ENCODE measurements around the gene TFIP11. TPM values are rescaled to one million over a fixed set of nuclear protein-coding genes. Genes with fewer than 3 reads are reported as not detected.

The TFIP11 gene
- total and polyA plus RNA-seq, 2 of the 13 experiments (the other 11 are each of a cell fraction or from before 2014, with no cell fraction given) = 15.4 to 22.8 TPM

DNA sequence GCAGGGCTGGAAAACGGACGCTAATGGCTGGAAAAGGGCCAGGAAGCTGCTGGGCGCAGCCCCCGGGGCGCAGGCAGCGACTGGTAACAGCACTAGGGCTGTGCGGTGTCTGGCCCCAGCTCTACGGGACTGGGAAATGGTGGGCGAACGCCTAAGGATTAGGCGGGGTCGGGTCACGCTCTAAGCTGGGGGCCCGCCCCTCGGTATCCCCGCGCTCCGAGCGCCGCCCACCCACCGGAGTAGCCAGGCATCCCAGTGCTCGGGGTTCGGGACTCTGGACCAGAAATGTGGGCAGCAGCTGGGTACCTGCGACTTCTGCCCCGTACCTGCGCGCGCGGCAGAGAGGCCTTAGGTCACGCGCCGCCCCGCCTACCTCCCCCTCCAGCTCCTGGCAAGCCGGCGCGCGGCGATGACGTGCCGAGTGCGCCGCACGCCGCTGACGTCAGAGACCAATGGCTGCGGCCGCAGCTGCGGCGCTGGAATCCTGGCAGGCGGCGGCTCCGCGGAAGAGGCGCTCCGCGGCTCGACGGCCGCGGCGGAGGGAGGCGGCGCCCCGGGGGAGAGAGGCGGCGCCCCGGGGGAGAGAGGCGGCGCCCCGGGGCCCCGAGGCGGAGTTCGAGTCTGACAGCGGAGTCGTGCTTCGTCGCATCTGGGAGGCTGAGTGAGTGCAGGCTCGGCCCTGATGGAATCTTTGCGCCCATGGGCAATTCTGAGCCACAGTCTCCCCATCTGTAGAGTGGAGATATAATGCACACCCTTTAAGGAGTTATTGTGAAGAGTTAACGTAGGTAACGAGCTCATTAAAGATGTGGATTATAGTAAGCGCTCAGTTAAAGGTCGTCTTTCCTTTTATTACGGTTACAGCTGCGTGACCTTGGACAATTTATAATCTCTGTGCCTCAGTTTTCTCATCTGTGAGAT lies 28.6 kb downstream of the TFIP11 start, which contains the start of the genes HPS4 and SRRD (continued):
- TF ChIP-seq, protein P1, sequence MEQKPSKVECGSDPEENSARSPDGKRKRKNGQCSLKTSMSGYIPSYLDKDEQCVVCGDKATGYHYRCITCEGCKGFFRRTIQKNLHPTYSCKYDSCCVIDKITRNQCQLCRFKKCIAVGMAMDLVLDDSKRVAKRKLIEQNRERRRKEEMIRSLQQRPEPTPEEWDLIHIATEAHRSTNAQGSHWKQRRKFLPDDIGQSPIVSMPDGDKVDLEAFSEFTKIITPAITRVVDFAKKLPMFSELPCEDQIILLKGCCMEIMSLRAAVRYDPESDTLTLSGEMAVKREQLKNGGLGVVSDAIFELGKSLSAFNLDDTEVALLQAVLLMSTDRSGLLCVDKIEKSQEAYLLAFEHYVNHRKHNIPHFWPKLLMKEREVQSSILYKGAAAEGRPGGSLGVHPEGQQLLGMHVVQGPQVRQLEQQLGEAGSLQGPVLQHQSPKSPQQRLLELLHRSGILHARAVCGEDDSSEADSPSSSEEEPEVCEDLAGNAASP (CRISPR knock-in tag; IDR thresholded peaks at IDR 0.05; ENCODE audit: borderline replicate concordance) = peak; percentile 61
- TF ChIP-seq ZNF329 (CRISPR knock-in tag; IDR thresholded peaks at IDR 0.05; ENCODE audit: low read depth) (peak; percentile 20; the same call in 1 of the 2 replicates), ZHX1 (CRISPR knock-in tag; IDR thresholded peaks at IDR 0.05; ENCODE audit: low read depth) (peak; percentile 94; the same call in 1 of the 2 replicates), SNAPC5 (CRISPR knock-in tag; IDR thresholded peaks at IDR 0.05; ENCODE audit: borderline replicate concordance) (no peak), BCL6 (CRISPR knock-in tag; IDR thresholded peaks at IDR 0.05) (peak; percentile 48; the same call in 1 of the 2 replicates), USF2 (IDR thresholded peaks at IDR 0.05; ENCODE audit: low read depth, low read length) (peak; percentile 61; the same call in 1 of the 2 replicates), USF2 (CRISPR knock-in tag; IDR thresholded peaks at IDR 0.05; ENCODE audit: borderline replicate concordance) (peak; percentile 75), CEBPZ (IDR thresholded peaks at IDR 0.05; ENCODE audit: low read length) (no peak), ZBTB7B (CRISPR knock-in tag; IDR thresholded peaks at IDR 0.05) (0 out of 2 replicates have a peak, but pooled peaks have one; percentile 64), ZNF546 (CRISPR knock-in tag; conservative IDR thresholded peaks at IDR 0.05) (peak; percentile 44; the same call in 1 of the 2 replicates), FUBP1 (CRISPR knock-in tag; IDR thresholded peaks at IDR 0.05; ENCODE audit: borderline replicate concordance) (no peak)
- TF ChIP-seq, protein P2, sequence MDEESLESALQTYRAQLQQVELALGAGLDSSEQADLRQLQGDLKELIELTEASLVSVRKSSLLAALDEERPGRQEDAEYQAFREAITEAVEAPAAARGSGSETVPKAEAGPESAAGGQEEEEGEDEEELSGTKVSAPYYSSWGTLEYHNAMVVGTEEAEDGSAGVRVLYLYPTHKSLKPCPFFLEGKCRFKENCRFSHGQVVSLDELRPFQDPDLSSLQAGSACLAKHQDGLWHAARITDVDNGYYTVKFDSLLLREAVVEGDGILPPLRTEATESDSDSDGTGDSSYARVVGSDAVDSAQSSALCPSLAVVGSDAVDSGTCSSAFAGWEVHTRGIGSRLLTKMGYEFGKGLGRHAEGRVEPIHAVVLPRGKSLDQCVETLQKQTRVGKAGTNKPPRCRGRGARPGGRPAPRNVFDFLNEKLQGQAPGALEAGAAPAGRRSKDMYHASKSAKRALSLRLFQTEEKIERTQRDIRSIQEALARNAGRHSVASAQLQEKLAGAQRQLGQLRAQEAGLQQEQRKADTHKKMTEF (CRISPR knock-in tag; IDR thresholded peaks at IDR 0.05) = peak; percentile 89; the same call in 1 of the 2 replicates

Data from HepG2 (cell line).